HUES48 (cell line): Measurements from ENCODE around the gene PRR12.

Experiments used
- H3K27ac ChIP-seq: one replicate; pipeline ENCODE4 v1.7.0; 2013; ENCODE audit warnings: low read depth, low read length, inconsistent platforms
- H3K27me3 ChIP-seq: 2 replicates; pipeline ENCODE4 v1.6.1; 2013; ENCODE audit warnings: mild to moderate bottlenecking, low read length; ENCODE audit not compliant: control insufficient read depth, insufficient read depth
- H3K36me3 ChIP-seq: 2 replicates; pipeline ENCODE4 v1.6.1; 2013; ENCODE audit warnings: low read length; ENCODE audit not compliant: control insufficient read depth, insufficient read depth
- H3K4me1 ChIP-seq: 2 replicates; pipeline ENCODE4 v1.6.1; 2013; ENCODE audit warnings: mild to moderate bottlenecking, low read length; ENCODE audit not compliant: control insufficient read depth, insufficient read depth
- H3K4me3 ChIP-seq: 2 replicates; pipeline ENCODE4 v1.5.1; 2013; ENCODE audit warnings: mild to moderate bottlenecking, low read depth, low read length
- H3K9ac ChIP-seq: 2 replicates; pipeline ENCODE4 v1.6.1; 2013; ENCODE audit warnings: mild to moderate bottlenecking, low read depth, low read length, moderate library complexity
- H3K9me3 ChIP-seq: 2 replicates; pipeline ENCODE4 v1.6.1; 2013; ENCODE audit warnings: low read length; ENCODE audit not compliant: control insufficient read depth, insufficient read depth

PRR12 gene

GRCh38 chr19:49553451-49554271 is 37.3 kb upstream of the PRR12 start:
- Histone ChIP-seq H3K27ac (no peak overlapping the region), H3K9me3 (no peaks in the 10 kb centered on the region), H3K4me3 (no peak overlapping the region), H3K9ac (no peak overlapping the region), H3K36me3 (peaks cover 33% of the 10 kb centered on the region), H3K27me3 (no peaks in the 10 kb centered on the region), H3K4me1 (peaks cover 12% of the 10 kb centered on the region)

GRCh38 chr19:49554701-49555181 is 36.2 kb upstream of the PRR12 start:
- no peak overlapping the region for H3K27ac ChIP-seq
- no peaks in the 10 kb centered on the region for H3K27me3 ChIP-seq
- no peak overlapping the region for H3K9ac ChIP-seq
- H3K4me3 ChIP-seq: no peak overlapping the region
- H3K9me3 ChIP-seq: no peaks in the 10 kb centered on the region
- H3K4me1 ChIP-seq: peaks cover 12% of the 10 kb centered on the region
- H3K36me3 ChIP-seq: peaks cover 44% of the 10 kb centered on the region

- H3K27me3 ChIP-seq: no peaks in the 10 kb centered on the region
- peak overlapping the region; percentile 54 for H3K4me3 ChIP-seq
- no peaks in the 10 kb centered on the region for H3K9me3 ChIP-seq
- H3K27ac ChIP-seq: peak overlapping the region; percentile 72
- H3K36me3 ChIP-seq: peaks cover 52% of the 10 kb centered on the region
- peaks cover 12% of the 10 kb centered on the region for H3K4me1 ChIP-seq
- peak overlapping the region; percentile 73 for H3K9ac ChIP-seq
These were observed 35.2 kb upstream of the PRR12 start for GRCh38 chr19:49555600-49556411.

- Histone ChIP-seq H3K4me3 (peak overlapping the region; percentile 54), H3K9ac (peak overlapping the region; percentile 73), H3K4me1 (peaks cover 12% of the 10 kb centered on the region), H3K27me3 (no peaks in the 10 kb centered on the region), H3K36me3 (peaks cover 52% of the 10 kb centered on the region), H3K27ac (peak overlapping the region; percentile 72), H3K9me3 (no peaks in the 10 kb centered on the region)
These were observed 34.3 kb upstream of the PRR12 start for GRCh38 chr19:49556412-49557398.

GRCh38 chr19:49557641-49558325 is 33.2 kb upstream of the PRR12 start:
- Histone ChIP-seq H3K27ac (no peak overlapping the region), H3K4me3 (no peak overlapping the region), H3K27me3 (no peaks in the 10 kb centered on the region), H3K9me3 (no peaks in the 10 kb centered on the region), H3K4me1 (peaks cover 12% of the 10 kb centered on the region), H3K9ac (no peak overlapping the region), H3K36me3 (peaks cover 52% of the 10 kb centered on the region)

GRCh38 chr19:49558591-49558990 is 32.4 kb upstream of the PRR12 start:
- Histone ChIP-seq H3K9me3 (no peaks in the 10 kb centered on the region), H3K27me3 (no peaks in the 10 kb centered on the region), H3K36me3 (peaks cover 51% of the 10 kb centered on the region), H3K27ac (no peak overlapping the region), H3K4me1 (peaks cover 12% of the 10 kb centered on the region), H3K4me3 (no peak overlapping the region), H3K9ac (no peak overlapping the region)

GRCh38 chr19:49559443-49559842 is 31.5 kb upstream of the PRR12 start:
- Histone ChIP-seq H3K9ac (no peak overlapping the region), H3K4me1 (peaks cover 12% of the 10 kb centered on the region), H3K27me3 (no peaks in the 10 kb centered on the region), H3K36me3 (peaks cover 47% of the 10 kb centered on the region), H3K4me3 (no peak overlapping the region), H3K27ac (no peak overlapping the region), H3K9me3 (no peaks in the 10 kb centered on the region)

GRCh38 chr19:49559928-49560327 is 31.1 kb upstream of the PRR12 start:
- Histone ChIP-seq H3K4me1 (peaks cover 12% of the 10 kb centered on the region), H3K27me3 (no peaks in the 10 kb centered on the region), H3K27ac (no peak overlapping the region), H3K9ac (no peak overlapping the region), H3K9me3 (no peaks in the 10 kb centered on the region), H3K36me3 (peaks cover 42% of the 10 kb centered on the region), H3K4me3 (no peak overlapping the region)

- no peak overlapping the region for H3K9ac ChIP-seq
These were observed 30.6 kb upstream of the PRR12 start for GRCh38 chr19:49560358-49560900.

GRCh38 chr19:49564616-49565045 is 26.4 kb upstream of the PRR12 start:
- H3K9ac ChIP-seq: no peak overlapping the region
- no peaks in the 10 kb centered on the region for H3K9me3 ChIP-seq
- H3K4me3 ChIP-seq: no peak overlapping the region
- peaks cover 9% of the 10 kb centered on the region for H3K36me3 ChIP-seq
- H3K27me3 ChIP-seq: no peaks in the 10 kb centered on the region
- no peak overlapping the region for H3K27ac ChIP-seq
- no peaks in the 10 kb centered on the region for H3K4me1 ChIP-seq

More at GRCh38 chr19:49560358-49560900, 30.6 kb upstream of the PRR12 start:
- no peaks in the 10 kb centered on the region for H3K9me3 ChIP-seq
- peaks cover 37% of the 10 kb centered on the region for H3K36me3 ChIP-seq
- no peaks in the 10 kb centered on the region for H3K27me3 ChIP-seq
- H3K27ac ChIP-seq: no peak overlapping the region
- peaks cover 12% of the 10 kb centered on the region for H3K4me1 ChIP-seq
- no peak overlapping the region for H3K4me3 ChIP-seq
